Tibial nerve (tissue), 4 donors: ENCODE data around the gene PRKCB. TPM values are rescaled to one million over a fixed set of nuclear protein-coding genes. Genes with fewer than 3 reads are reported as not detected.

Experiments used
- DNase-seq, 2 donors: peaks; one replicate each; pipeline ENCODE4 v3.0.0-alpha.2; 2019; ENCODE audit warnings: low spot score in 2 of 2
- H3K27ac ChIP-seq, 4 donors: fragments of 200-600 bp; sonication (generic) in 3 of 4; one replicate each; pipeline ENCODE4 v1.5.1; 2017 to 2019; ENCODE audit warnings: mild to moderate bottlenecking in 1 of 4
- H3K27me3 ChIP-seq, 2 donors: fragments of 200-600 bp; sonication (generic) in 1 of 2; one replicate each; pipeline versions ENCODE4 v1.5.1 to v1.6.0; 2017 to 2019
- H3K36me3 ChIP-seq, 3 donors: fragments of 200-600 bp; sonication (generic); one replicate each; pipeline ENCODE4 v1.5.1; 2018 to 2019
- H3K4me1 ChIP-seq, 4 donors: fragments of 200-600 bp; sonication (generic) in 3 of 4; one replicate each; pipeline ENCODE4 v1.5.1; 2017 to 2019
- H3K4me3 ChIP-seq, 4 donors: fragments of 200-600 bp; sonication (generic) in 3 of 4; one replicate each; pipeline ENCODE4 v1.5.1; 2017 to 2019; ENCODE audit warnings: mild to moderate bottlenecking in 1 of 4, moderate library complexity in 1 of 4
- H3K9me3 ChIP-seq, 4 donors: fragments of 200-600 bp; sonication (generic) in 3 of 4; one replicate each; pipeline ENCODE4 v1.5.1; 2017 to 2019
- EP300 ChIP-seq, 2 donors: sonication (generic); formaldehyde crosslinking; IDR thresholded peaks; one replicate each; pipeline ENCODE4 v1.6.1; 2017; ENCODE audit warnings: antibody characterized with exemption in 2 of 2, mild to moderate bottlenecking in 1 of 2
- POLR2A ChIP-seq, 2 donors: fragments of 450-650 bp; IDR thresholded peaks; one replicate each; pipeline ENCODE4 v1.6.1; 2017; ENCODE audit warnings: antibody characterized with exemption in 2 of 2, mild to moderate bottlenecking in 2 of 2, moderate library complexity in 2 of 2
- WGBS, 2 donors: methylation state at CpG; one replicate each; pipeline ENCODE4 v1.1.5; 2018; 5-methylcytosine and 5-hydroxymethylcytosine counted together
- total RNA-seq, 4 donors: library from RNA; depleted of rRNA; stranded (reverse); fragments of >200 nt; gene quantifications; one replicate each; pipeline ENCODE4 v1.1.0, GENCODE V29; 2016
- TF ChIP-seq, protein P1 (sequence below), 5 experiments: fragments of 200-600 bp in 3 of 5; fragments of 450-650 bp in 2 of 5; sonication (generic) in 3 of 5; IDR thresholded peaks; one replicate each; pipeline ENCODE4 v1.5.1; 2016 to 2019; ENCODE audit warnings: antibody characterized with exemption in 5 of 5, mild to moderate bottlenecking in 3 of 5, moderate library complexity in 2 of 5

The PRKCB gene
- total RNA-seq, 4 donors from 2014 or later, result 2.7 to 6.9 (median 4.3) TPM

DNA sequence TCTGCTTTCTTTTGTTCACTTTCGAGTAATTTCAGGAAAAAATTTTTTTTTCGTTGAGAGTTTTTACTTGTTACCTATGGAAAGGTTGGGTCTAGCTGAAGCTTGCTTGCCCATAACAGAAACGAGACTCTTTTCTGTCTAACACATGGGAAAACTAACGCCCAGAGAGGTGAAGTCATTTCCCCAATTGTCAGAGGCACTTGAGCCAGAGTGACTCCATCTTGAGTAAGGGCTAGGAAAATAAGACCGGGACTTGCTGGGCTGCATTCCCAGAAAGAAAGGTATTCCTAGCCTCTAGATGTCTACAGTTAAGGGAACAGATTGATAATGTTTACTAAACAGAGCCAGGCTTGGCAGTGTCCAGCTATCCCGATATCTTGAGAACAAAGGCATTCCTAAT is 26.8 kb downstream of the PRKCB start:
- WGBS, 2 donors, result 75 to 78% methylated on average over 6 of the region's 6 CpGs
- Histone ChIP-seq H3K4me3 (no peak overlapping the region), H3K36me3 (no peaks in the 10 kb centered on the region), H3K27ac (no peak overlapping the region), H3K27me3 (no peaks in the 10 kb centered on the region), H3K9me3 (no peaks in the 10 kb centered on the region), H3K4me1 (peaks cover 0 to 18% (median 6%) of the 10 kb centered on the region in 4 donors)
- TF ChIP-seq POLR2A (IDR thresholded peaks at IDR 0.05) (no peak), EP300 (IDR thresholded peaks at IDR 0.05) (no peak)
- TF ChIP-seq, protein P1, sequence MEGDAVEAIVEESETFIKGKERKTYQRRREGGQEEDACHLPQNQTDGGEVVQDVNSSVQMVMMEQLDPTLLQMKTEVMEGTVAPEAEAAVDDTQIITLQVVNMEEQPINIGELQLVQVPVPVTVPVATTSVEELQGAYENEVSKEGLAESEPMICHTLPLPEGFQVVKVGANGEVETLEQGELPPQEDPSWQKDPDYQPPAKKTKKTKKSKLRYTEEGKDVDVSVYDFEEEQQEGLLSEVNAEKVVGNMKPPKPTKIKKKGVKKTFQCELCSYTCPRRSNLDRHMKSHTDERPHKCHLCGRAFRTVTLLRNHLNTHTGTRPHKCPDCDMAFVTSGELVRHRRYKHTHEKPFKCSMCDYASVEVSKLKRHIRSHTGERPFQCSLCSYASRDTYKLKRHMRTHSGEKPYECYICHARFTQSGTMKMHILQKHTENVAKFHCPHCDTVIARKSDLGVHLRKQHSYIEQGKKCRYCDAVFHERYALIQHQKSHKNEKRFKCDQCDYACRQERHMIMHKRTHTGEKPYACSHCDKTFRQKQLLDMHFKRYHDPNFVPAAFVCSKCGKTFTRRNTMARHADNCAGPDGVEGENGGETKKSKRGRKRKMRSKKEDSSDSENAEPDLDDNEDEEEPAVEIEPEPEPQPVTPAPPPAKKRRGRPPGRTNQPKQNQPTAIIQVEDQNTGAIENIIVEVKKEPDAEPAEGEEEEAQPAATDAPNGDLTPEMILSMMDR (IDR thresholded peaks at IDR 0.05), result no peak
- DNase-seq, result no peak

DNA sequence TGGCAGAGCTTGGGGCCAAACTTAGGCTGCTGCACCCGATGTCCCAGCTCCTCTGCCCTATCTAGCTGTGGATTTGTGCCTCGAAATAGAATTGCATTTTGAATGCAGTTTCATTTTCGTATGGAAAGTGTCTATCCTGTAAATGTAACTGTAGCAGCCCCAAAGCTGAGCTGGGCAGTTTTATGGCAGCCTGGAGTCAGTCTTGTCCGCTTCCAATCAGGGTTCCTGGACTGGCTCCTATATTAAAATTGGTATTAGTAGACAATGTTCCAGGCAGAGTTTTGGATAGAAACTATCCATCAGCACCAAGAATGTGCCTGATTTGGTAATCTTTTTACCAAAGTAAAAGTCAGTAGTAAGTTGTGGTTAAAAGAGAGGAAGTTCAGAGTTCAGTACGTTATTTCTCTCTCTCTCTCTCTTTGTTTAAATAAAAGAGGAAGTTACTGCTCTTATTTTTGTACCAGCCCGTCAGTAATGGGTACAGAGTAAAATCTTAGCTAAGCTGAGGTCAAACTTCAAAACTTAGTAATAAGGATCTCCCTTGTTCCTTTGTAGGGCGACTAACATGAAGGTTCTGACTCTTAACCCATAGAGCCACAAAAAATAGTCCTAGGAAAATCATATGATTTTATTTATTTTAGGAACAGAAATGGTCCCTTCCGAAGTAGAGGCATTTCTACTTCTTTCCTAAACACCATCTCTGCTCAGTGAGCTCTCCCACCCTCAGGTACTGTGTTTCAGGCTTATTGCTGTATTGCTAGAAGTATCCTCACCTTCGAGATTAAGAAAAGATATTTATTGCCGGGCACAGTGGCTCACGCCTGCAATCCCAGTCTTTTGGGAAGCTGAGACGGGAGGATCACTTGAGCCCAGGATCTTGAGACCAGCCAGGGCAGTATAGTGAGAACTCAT is 28.0 kb downstream of the PRKCB start:
- H3K36me3 ChIP-seq, result no peaks in the 10 kb centered on the region
- peak overlapping the region in 2 of 4 donors; percentile 0 to 26 for H3K4me3 ChIP-seq
- DNase-seq, result no peak
- no peaks in the 10 kb centered on the region for H3K27me3 ChIP-seq
- 45 to 52% methylated on average over 12 of the region's 12 CpGs for WGBS, 2 donors
- H3K9me3 ChIP-seq, result no peaks in the 10 kb centered on the region
- H3K27ac ChIP-seq, result peak overlapping the region in 1 of 4 donors; percentile 15
- TF ChIP-seq, protein P1 (IDR thresholded peaks at IDR 0.05), result no peak
- TF ChIP-seq EP300 (IDR thresholded peaks at IDR 0.05), result peak in 1 of 2 donors; percentile 33
- H3K4me1 ChIP-seq, result peaks cover 0 to 19% (median 6%) of the 10 kb centered on the region in 4 donors

DNA sequence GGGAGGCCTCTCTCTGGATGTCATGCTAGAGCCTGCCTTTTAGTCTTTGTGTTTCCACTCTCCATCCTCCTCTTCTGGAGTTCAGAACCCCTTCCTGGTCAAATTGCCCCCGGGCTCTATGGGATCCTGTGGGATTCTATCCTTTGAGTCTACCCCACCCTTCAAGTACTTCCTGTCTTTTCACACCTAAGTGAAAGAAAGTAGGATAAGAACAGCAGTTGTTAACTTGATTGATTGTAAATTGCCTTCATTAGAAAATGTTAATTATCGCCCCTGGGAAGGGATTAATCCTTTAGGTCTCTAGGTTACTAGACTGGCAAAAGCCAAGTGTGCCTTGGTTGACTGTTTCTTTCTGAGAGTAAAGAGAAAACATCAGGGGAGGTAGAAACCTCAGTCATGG is 30.1 kb downstream of the PRKCB start:
- WGBS, 2 donors, result 26 to 34% methylated on average over 2 of the region's 2 CpGs
- TF ChIP-seq POLR2A (IDR thresholded peaks at IDR 0.05) (no peak), EP300 (IDR thresholded peaks at IDR 0.05) (no peak)
- TF ChIP-seq, protein P1 (IDR thresholded peaks at IDR 0.05), result no peak
- no peak overlapping the region for H3K27ac ChIP-seq
- peaks cover 0 to 24% (median 4%) of the 10 kb centered on the region in 4 donors for H3K4me1 ChIP-seq
- H3K27me3 ChIP-seq, result no peaks in the 10 kb centered on the region
- H3K4me3 ChIP-seq, result no peak overlapping the region
- no peaks in the 10 kb centered on the region for H3K9me3 ChIP-seq
- no peaks in the 10 kb centered on the region for H3K36me3 ChIP-seq
- DNase-seq, result no peak

DNA sequence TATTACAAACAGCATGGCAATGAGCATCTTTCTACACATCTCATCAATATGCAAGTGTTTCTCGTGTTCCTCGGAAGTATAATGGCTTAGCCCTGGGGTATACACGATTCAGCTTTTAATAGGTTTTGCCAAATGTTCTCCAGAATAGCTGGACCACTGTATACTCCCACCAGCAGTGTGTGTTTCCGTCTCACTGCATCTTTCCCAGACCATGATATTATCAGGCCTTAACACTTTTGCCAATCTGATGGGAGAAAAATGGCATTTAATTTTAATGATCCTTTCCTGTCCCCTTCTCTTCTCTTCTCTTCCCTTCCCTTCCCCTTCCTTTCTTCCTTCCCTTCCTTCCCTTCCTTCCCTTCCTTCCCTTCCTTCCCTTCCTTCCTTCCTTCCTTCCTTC is 30.8 kb downstream of the PRKCB start:
- Histone ChIP-seq H3K9me3 (no peaks in the 10 kb centered on the region), H3K27me3 (no peaks in the 10 kb centered on the region), H3K4me1 (peaks cover 0 to 16% (median 4%) of the 10 kb centered on the region in 4 donors), H3K36me3 (no peaks in the 10 kb centered on the region), H3K4me3 (no peak overlapping the region), H3K27ac (no peak overlapping the region)
- TF ChIP-seq, protein P1 (IDR thresholded peaks at IDR 0.05), result no peak
- TF ChIP-seq EP300 (IDR thresholded peaks at IDR 0.05) (no peak), POLR2A (IDR thresholded peaks at IDR 0.05) (no peak)
- DNase-seq, result no peak
- 65 to 69% methylated on average over 4 of the region's 4 CpGs for WGBS, 2 donors

DNA sequence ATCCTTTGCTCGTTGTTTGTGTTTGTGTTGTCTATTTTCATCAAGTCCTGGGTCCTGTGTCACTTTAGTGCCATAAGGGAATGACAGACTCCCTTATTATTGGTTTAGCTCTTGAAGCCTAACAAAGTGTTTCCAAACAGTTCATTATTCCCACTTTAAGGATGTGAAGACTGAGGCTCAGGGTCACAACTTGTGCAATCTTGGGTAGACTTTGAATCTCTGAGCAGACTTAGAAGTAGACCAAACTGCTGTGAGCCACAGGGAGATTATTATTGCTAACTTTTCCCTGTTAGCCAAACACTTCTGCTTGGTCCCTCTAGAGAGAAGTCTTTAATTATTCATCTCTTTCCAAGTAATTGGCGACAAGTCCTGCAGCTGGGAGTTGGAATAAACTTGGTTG is 31.8 kb downstream of the PRKCB start:
- no peaks in the 10 kb centered on the region for H3K9me3 ChIP-seq
- TF ChIP-seq POLR2A (IDR thresholded peaks at IDR 0.05) (no peak), EP300 (IDR thresholded peaks at IDR 0.05) (no peak)
- TF ChIP-seq, protein P1 (IDR thresholded peaks at IDR 0.05), result no peak
- no peak overlapping the region for H3K4me3 ChIP-seq
- no peak for DNase-seq
- no peaks in the 10 kb centered on the region for H3K36me3 ChIP-seq
- 79 to 83% methylated on average over 2 of the region's 2 CpGs for WGBS, 2 donors
- peaks cover 0 to 16% (median 4%) of the 10 kb centered on the region in 4 donors for H3K4me1 ChIP-seq
- H3K27ac ChIP-seq, result no peak overlapping the region
- H3K27me3 ChIP-seq, result no peaks in the 10 kb centered on the region
